ENCODE data around the gene DIAPH1.

The DIAPH1 gene

GRCh38 chr5:141560725-141561483, 57.9 kb downstream of the DIAPH1 start:
- DNase-seq, result no peak

- no peak for DNase-seq
Observed at GRCh38 chr5:141560151-141560550, 58.6 kb downstream of the DIAPH1 start.

GRCh38 chr5:141559461-141559860, 59.3 kb downstream of the DIAPH1 start:
- DNase-seq, result no peak

GRCh38 chr5:141558150-141558549, 60.6 kb downstream of the DIAPH1 start:
- no peak for DNase-seq

GRCh38 chr5:141557681-141558136, 61.1 kb downstream of the DIAPH1 start:
- peak; percentile 61 to 80 (median 69) for DNase-seq

- DNase-seq, result no peak
Observed at GRCh38 chr5:141547921-141548320, 70.9 kb downstream of the DIAPH1 start.

- peak in 1 of 5 experiments; percentile 39 for DNase-seq
Observed at GRCh38 chr5:141547488-141547887, 71.3 kb downstream of the DIAPH1 start.

GRCh38 chr5:141543053-141543452, 75.7 kb downstream of the DIAPH1 start:
- DNase-seq, result no peak

- no peak for DNase-seq
Observed at GRCh38 chr5:141534492-141535213, 84.1 kb downstream of the DIAPH1 start.

GRCh38 chr5:141533897-141534296, 84.9 kb downstream of the DIAPH1 start:
- no peak for DNase-seq

- no peak for DNase-seq
Observed at GRCh38 chr5:141532726-141533125, 86.1 kb downstream of the DIAPH1 start.

- DNase-seq, result no peak
Observed at GRCh38 chr5:141529873-141530272, 88.9 kb downstream of the DIAPH1 start.

GRCh38 chr5:141529002-141529401, 89.8 kb downstream of the DIAPH1 start:
- no peak for DNase-seq

- no peak for DNase-seq
Observed at GRCh38 chr5:141528291-141528984, 90.4 kb downstream of the DIAPH1 start.

- no peak for DNase-seq
Observed at GRCh38 chr5:141527426-141527825, 91.4 kb downstream of the DIAPH1 start.

GRCh38 chr5:141525653-141526052, 93.1 kb downstream of the DIAPH1 start:
- no peak for DNase-seq

GRCh38 chr5:141524604-141525597, 93.9 kb downstream of the DIAPH1 start:
- DNase-seq, result peak in 4 of 5 experiments; percentile 22 to 38 (median 33)

- DNase-seq, result no peak
Observed at GRCh38 chr5:141523991-141524390, 94.8 kb downstream of the DIAPH1 start.

- no peak for DNase-seq
Observed at GRCh38 chr5:141522301-141522700, 96.5 kb downstream of the DIAPH1 start.

- DNase-seq, result peak in 1 of 5 experiments; percentile 35
Observed at GRCh38 chr5:141521244-141521781, 97.5 kb downstream of the DIAPH1 start.

Measured in T-helper 2 cell (primary cell).